HCT116 (cell line): ENCODE measurements around the gene EPPIN. TPM values are rescaled to one million over a fixed set of nuclear protein-coding genes. Genes with fewer than 3 reads are reported as not detected.

Experiments used
- ATAC-seq: fragments of 200-7000 bp; cut with Tn5 transposase; 2 replicates; pipeline ENCODE4 v1.9.1; 2020; ENCODE audit warnings: mild to moderate bottlenecking, moderate library complexity
- BruUV-seq: library from RNA; stranded (reverse); fragments of 400-500 nt; replicated peaks from 2 replicates; lab custom pipeline; 2021; lab: Mats Ljungman, UMichigan
- CTCF ChIA-PET: fragments of 300-600 bp; sonication (Branson Sonifier 250); formaldehyde crosslinking; loops from one replicate; lab custom pipeline; 2021; ENCODE audit warnings: antibody characterized with exemption; lab: Charles Lee
- POLR2A ChIA-PET: fragments of 300-600, 350-600 bp; sonication (Branson Sonifier 250); formaldehyde crosslinking; loops from one replicate; lab custom pipeline; 2021; ENCODE audit warnings: antibody characterized with exemption; lab: Charles Lee
- RAD21 ChIA-PET, 2 experiments: fragments of 300-600 bp; sonication (Branson Sonifier 250); formaldehyde crosslinking; loops; one replicate each; lab custom pipeline; 2023; ENCODE audit warnings: low total read pairs in 2 of 2; ENCODE audit not compliant: uncharacterized antibody in 2 of 2, unreplicated experiment in 2 of 2, low non-redundant PET in 1 of 2; lab: Charles Lee
- DNase-seq: peaks from one replicate; pipeline ENCODE4 v3.0.0-alpha.2; 2010; ENCODE audit warnings: low read depth, low spot score
- H2AFZ ChIP-seq: fragments of 200-600 bp; shearing (Covaris generic), sonication (generic); 2 replicates; pipeline ENCODE4 v1.6.1; 2017; ENCODE audit warnings: low read depth, mixed run types, mixed read lengths, antibody characterized with exemption, low read length; ENCODE audit not compliant: poor library complexity, severe bottlenecking
- H3K27ac ChIP-seq: 2 replicates; pipeline ENCODE4 v1.5.1; 2012; ENCODE audit warnings: low read depth, low read length
- H3K27me3 ChIP-seq: fragments of 200-600 bp; sonication (generic); 2 replicates; pipeline ENCODE4 v1.6.1; 2016; ENCODE audit warnings: mixed run types, low read length, mixed read lengths; ENCODE audit not compliant: insufficient read depth
- H3K36me3 ChIP-seq, 2 experiments: fragments of 200-500 bp in 1 of 2; fragments of 200-600 bp in 1 of 2; sonication (Bioruptor generic) in 1 of 2; sonication (generic) in 1 of 2; 2 replicates each; pipeline versions ENCODE4 v1.5.1 to v1.6.1; 2014 to 2016; ENCODE audit warnings: low read length in 2 of 2, inconsistent platforms in 1 of 2, mixed read lengths in 1 of 2, mixed run types in 1 of 2; ENCODE audit not compliant: insufficient read depth in 2 of 2, control insufficient read depth in 1 of 2
- H3K4me1 ChIP-seq, 2 experiments: fragments of 200-600 bp in 1 of 2; sonication (generic) in 1 of 2; 2 replicates each; pipeline versions ENCODE4 v1.5.1 to v1.6.1; 2012 to 2017; ENCODE audit warnings: low read length in 2 of 2, inconsistent platforms in 1 of 2, mild to moderate bottlenecking in 1 of 2, mixed read lengths in 1 of 2, mixed run types in 1 of 2, moderate library complexity in 1 of 2; ENCODE audit not compliant: insufficient read depth in 2 of 2, control insufficient read depth in 1 of 2
- H3K4me2 ChIP-seq: fragments of 200-600 bp; sonication (generic); 2 replicates; pipeline ENCODE4 v1.6.1; 2017; ENCODE audit warnings: mixed run types, low read length, mixed read lengths
- H3K4me3 ChIP-seq, 2 experiments: fragments of 200-600 bp in 1 of 2; sonication (generic) in 1 of 2; replicated peaks in 1 of 2; 2 replicates each; pipeline ENCODE4 v1.5.1; 2011 to 2016; ENCODE audit warnings: low read length in 2 of 2, control low read depth in 1 of 2, low read depth in 1 of 2, mild to moderate bottlenecking in 1 of 2, mixed read lengths in 1 of 2, mixed run types in 1 of 2
- H3K79me2 ChIP-seq: fragments of 200-600 bp; sonication (generic); 2 replicates; pipeline ENCODE4 v1.6.1; 2017; ENCODE audit warnings: mild to moderate bottlenecking, mixed run types, low read length, moderate library complexity, mixed read lengths; ENCODE audit not compliant: insufficient read depth
- H3K9ac ChIP-seq: fragments of 200-600 bp; sonication (generic); 2 replicates; pipeline ENCODE4 v1.6.1; 2016; ENCODE audit warnings: low read length, mixed read lengths
- H3K9me2 ChIP-seq: fragments of 200-600 bp; sonication (generic), shearing (Covaris generic); 2 replicates; pipeline ENCODE4 v1.6.1; 2017; ENCODE audit warnings: mixed run types, mild to moderate bottlenecking, moderate library complexity; ENCODE audit not compliant: insufficient read depth
- H3K9me3 ChIP-seq, 2 experiments: fragments of 200-500 bp in 1 of 2; fragments of 200-600 bp in 1 of 2; sonication (Bioruptor generic) in 1 of 2; sonication (generic) in 1 of 2; 2 replicates each; pipeline ENCODE4 v1.6.1; 2014 to 2017; ENCODE audit warnings: low read length in 2 of 2, mixed read lengths in 2 of 2, inconsistent platforms in 1 of 2, low read depth in 1 of 2, mild to moderate bottlenecking in 1 of 2, mixed run types in 1 of 2, moderate library complexity in 1 of 2; ENCODE audit not compliant: control insufficient read depth in 1 of 2, insufficient read depth in 1 of 2
- H4K20me1 ChIP-seq: fragments of 200-600 bp; sonication (generic), shearing (Covaris generic); 2 replicates; pipeline ENCODE4 v1.6.1; 2017; ENCODE audit warnings: mixed run types, mild to moderate bottlenecking, moderate library complexity; ENCODE audit not compliant: insufficient read depth
- CTCF ChIP-seq, 3 experiments: fragments of 200-600 bp in 1 of 3; sonication (generic) in 1 of 3; IDR thresholded peaks in 2 of 3; conservative IDR thresholded peaks in 1 of 3; 2 replicates each; pipeline ENCODE4 v1.5.1; 2012 to 2017; ENCODE audit warnings: low read depth in 2 of 3, low read length in 2 of 3, antibody characterized with exemption in 1 of 3, borderline replicate concordance in 1 of 3, control low read depth in 1 of 3, mild to moderate bottlenecking in 1 of 3, mixed read lengths in 1 of 3, mixed run types in 1 of 3, moderate library complexity in 1 of 3; ENCODE audit not compliant: insufficient read depth in 1 of 3
- EGR1 ChIP-seq: IDR thresholded peaks from 2 replicates; pipeline ENCODE4 v1.6.1; 2012; ENCODE audit warnings: low read depth
- MAX ChIP-seq: IDR thresholded peaks from 2 replicates; pipeline ENCODE4 v1.6.1; 2012
- intact Hi-C: fragments of 100-400 bp; cut with micrococcal nuclease; formaldehyde crosslinking; loops from 2 replicates; pipeline ENCODE4 v1.10.0; 2022
- total RNA-seq: library from RNA; stranded (reverse); gene quantifications from one replicate; pipeline ENCODE4 v1.2.1, GENCODE V29; 2021; ENCODE audit not compliant: unreplicated experiment

The EPPIN gene
- total RNA-seq, 1 experiment from 2014 or later, result not detected

- Histone ChIP-seq H3K4me2 (no peak overlapping the region), H3K9me3 (no peaks in the 10 kb centered on the region), H3K27ac (no peak overlapping the region), H3K4me1 (no peaks in the 10 kb centered on the region), H3K27me3 (peaks cover 65% of the 10 kb centered on the region), H3K79me2 (no peaks in the 10 kb centered on the region)
- BruUV-seq, result no TSS peak
- intact Hi-C loops, result no loop called here
- TF ChIP-seq MAX (no peak), CTCF (IDR thresholded peaks at IDR 0.05 in 2 of 3, conservative IDR thresholded peaks at IDR 0.05 in 1 of 3; ENCODE audit: borderline replicate concordance in 1 of 3, insufficient read depth in 1 of 3, low read depth in 2 of 3, low read length in 2 of 3) (peak in 2 of 3 experiments; percentile 36 to 42; a peak in 4 of 6 replicates)
- TF ChIP-seq, all 23 proteins: peak for 1
- Histone ChIP-seq H3K9me2 (no peaks in the 10 kb centered on the region), H2AFZ (no peak overlapping the region), H3K36me3 (no peaks in the 10 kb centered on the region), H3K9ac (no peak overlapping the region), H3K4me3 (no peak overlapping the region), H4K20me1 (no peaks in the 10 kb centered on the region)
- CTCF ChIA-PET, result interaction anchor here (1.2 kb wide), 1 partner anchor 232 kb away, joined by 13 read pairs; no protein-coding TSS in a partner anchor
- RAD21 ChIA-PET, result no interaction called here
- POLR2A ChIA-PET, result no interaction called here
- ATAC-seq (no peak), DNase-seq (no peak)
Observed at GRCh38 chr20:45538209-45538799, 8.9 kb downstream of the EPPIN start.

- peaks cover 36% of the 10 kb centered on the region for H3K27me3 ChIP-seq
- H3K4me1 ChIP-seq, result no peaks in the 10 kb centered on the region
- no peak overlapping the region for H3K4me2 ChIP-seq
- no peaks in the 10 kb centered on the region for H4K20me1 ChIP-seq
- BruUV-seq, result no TSS peak
- ChIA-PET POLR2A (no interaction called here), RAD21 (no interaction called here), CTCF (no interaction called here)
- H3K27ac ChIP-seq, result no peak overlapping the region
- intact Hi-C loops, result no loop called here
- no peak overlapping the region for H3K9ac ChIP-seq
- H3K9me3 ChIP-seq, result no peaks in the 10 kb centered on the region
- H2AFZ ChIP-seq, result no peak overlapping the region
- H3K36me3 ChIP-seq, result no peaks in the 10 kb centered on the region
- H3K4me3 ChIP-seq, result no peak overlapping the region
- ATAC-seq (no peak), DNase-seq (no peak)
- H3K9me2 ChIP-seq, result no peaks in the 10 kb centered on the region
- TF ChIP-seq EGR1, result no peak
- no peaks in the 10 kb centered on the region for H3K79me2 ChIP-seq
Observed at GRCh38 chr20:45527294-45527693, 19.9 kb downstream of the EPPIN start.
